ENCODE measurements around the gene GON7. TPM values are rescaled to one million over a fixed set of nuclear protein-coding genes. Genes with fewer than 3 reads are reported as not detected.

The GON7 gene
- total RNA-seq, 4 donors from 2014 or later: 8.3 to 17.9 (median 11.1) TPM

DNA sequence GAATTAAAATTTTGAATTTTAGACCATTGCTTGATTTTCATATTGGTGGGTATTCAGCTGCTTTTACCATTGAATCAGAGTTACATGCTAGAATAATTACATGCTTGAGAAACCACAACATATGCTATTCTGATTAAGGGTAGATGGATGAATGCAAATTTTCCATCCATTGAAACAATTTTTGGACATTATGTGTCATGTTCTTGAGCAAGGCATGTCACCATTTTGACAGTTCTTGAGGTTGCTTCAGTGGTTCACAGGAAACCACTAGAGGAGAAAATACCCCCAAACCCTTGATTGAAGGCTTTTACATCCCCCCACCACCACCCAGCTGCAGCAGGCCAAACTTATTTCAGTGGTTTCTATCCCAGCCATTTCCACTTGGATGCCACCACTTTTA, 13.6 kb upstream of the GON7 start:
- no peaks in the 10 kb centered on the region for H3K9me3 ChIP-seq
- DNase-seq: no peak
- intact Hi-C loops (cut with DNase I; ENCODE audit: low total_unique reads): no loop called here
- ATAC-seq: no peak
- H3K27me3 ChIP-seq: no peaks in the 10 kb centered on the region
- no peaks in the 10 kb centered on the region for H3K4me1 ChIP-seq
- H3K36me3 ChIP-seq: peaks cover 2 to 94% of the 10 kb centered on the region in 2 donors
- no peak overlapping the region for H3K27ac ChIP-seq
- in situ Hi-C loops (cut with MboI; ENCODE audit: low sequenced_read_pairs in 4 of 4): loop anchor here in 1 of 4 donors (25.0 kb wide), 1 partner anchor 392 kb away; no protein-coding TSS in a partner anchor
- TF ChIP-seq, protein P1, sequence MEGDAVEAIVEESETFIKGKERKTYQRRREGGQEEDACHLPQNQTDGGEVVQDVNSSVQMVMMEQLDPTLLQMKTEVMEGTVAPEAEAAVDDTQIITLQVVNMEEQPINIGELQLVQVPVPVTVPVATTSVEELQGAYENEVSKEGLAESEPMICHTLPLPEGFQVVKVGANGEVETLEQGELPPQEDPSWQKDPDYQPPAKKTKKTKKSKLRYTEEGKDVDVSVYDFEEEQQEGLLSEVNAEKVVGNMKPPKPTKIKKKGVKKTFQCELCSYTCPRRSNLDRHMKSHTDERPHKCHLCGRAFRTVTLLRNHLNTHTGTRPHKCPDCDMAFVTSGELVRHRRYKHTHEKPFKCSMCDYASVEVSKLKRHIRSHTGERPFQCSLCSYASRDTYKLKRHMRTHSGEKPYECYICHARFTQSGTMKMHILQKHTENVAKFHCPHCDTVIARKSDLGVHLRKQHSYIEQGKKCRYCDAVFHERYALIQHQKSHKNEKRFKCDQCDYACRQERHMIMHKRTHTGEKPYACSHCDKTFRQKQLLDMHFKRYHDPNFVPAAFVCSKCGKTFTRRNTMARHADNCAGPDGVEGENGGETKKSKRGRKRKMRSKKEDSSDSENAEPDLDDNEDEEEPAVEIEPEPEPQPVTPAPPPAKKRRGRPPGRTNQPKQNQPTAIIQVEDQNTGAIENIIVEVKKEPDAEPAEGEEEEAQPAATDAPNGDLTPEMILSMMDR (IDR thresholded peaks at IDR 0.05 in 4 of 5, conservative IDR thresholded peaks at IDR 0.05 in 1 of 5): no peak
- TF ChIP-seq POLR2A (IDR thresholded peaks at IDR 0.05): no peak
- H3K4me3 ChIP-seq: no peak overlapping the region

DNA sequence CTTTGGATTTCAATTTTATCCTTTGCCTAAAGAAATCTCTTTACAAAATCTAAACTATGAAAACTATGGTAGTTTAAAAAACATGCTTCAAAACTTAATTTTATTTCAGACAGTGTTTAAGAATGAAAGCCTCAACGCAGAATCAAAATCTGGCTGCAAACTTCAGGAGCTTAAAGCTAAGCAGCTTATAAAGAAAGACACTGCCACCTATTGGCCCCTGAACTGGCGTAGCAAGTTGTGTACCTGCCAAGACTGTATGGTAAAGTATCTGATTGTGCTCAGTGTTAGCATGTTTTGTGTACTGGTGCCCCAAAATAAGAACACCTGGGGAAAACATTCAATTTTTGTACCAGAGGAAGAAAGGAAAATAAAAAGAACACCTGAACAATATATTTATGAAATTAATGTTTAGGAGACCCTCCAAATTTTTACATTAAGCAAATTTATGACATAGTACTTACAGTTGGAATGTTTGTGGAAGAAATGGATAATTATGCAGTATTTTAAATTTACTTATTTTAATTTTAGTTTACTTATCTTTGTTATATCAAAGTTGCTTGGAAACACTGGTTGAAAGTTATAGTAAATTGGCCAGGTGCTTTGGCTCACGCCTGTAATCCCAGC, 12.3 kb upstream of the GON7 start:
- TF ChIP-seq POLR2A (IDR thresholded peaks at IDR 0.05): no peak
- TF ChIP-seq, protein P1 (IDR thresholded peaks at IDR 0.05 in 4 of 5, conservative IDR thresholded peaks at IDR 0.05 in 1 of 5): peak in 3 of 5 experiments; percentile 21 to 58 (median 48)
- Histone ChIP-seq H3K27ac (no peak overlapping the region), H3K4me1 (no peaks in the 10 kb centered on the region), H3K9me3 (no peaks in the 10 kb centered on the region), H3K36me3 (peaks cover 2 to 96% of the 10 kb centered on the region in 2 donors), H3K27me3 (no peaks in the 10 kb centered on the region), H3K4me3 (no peak overlapping the region)
- ATAC-seq (peak; percentile 65 to 76), DNase-seq (no peak)
- intact Hi-C loops (cut with DNase I; ENCODE audit: low total_unique reads) (no loop called here), in situ Hi-C loops (cut with MboI; ENCODE audit: low sequenced_read_pairs in 4 of 4) (loop anchor here in 1 of 4 donors (25.0 kb wide), 1 partner anchor 393 kb away; no protein-coding TSS in a partner anchor)

DNA sequence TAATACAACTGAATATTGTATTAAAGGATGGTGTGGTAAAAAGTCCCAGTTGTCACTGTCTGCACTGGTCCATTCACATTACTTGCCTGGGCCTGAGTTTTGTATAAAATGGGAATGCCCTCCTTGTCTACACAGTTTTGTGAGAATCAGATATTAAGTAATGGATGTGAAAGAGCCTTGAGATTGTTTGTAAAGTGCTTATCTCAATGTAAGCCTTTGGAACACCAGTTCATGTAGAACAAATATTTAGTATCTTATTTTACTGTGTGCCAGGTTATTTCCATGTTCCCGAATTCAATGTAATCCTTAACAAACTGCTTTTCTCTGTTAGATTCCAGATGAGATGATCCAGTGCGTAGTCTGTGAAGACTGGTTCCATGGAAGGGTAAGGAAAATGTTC, 7.7 kb upstream of the GON7 start:
- DNase-seq: no peak
- Histone ChIP-seq H3K9me3 (no peaks in the 10 kb centered on the region), H3K27ac (no peak overlapping the region), H3K27me3 (no peaks in the 10 kb centered on the region), H3K36me3 (peaks cover 0 to 95% of the 10 kb centered on the region in 2 donors), H3K4me3 (no peak overlapping the region), H3K4me1 (no peaks in the 10 kb centered on the region)
- intact Hi-C loops (cut with DNase I; ENCODE audit: low total_unique reads) (no loop called here), in situ Hi-C loops (cut with MboI; ENCODE audit: low sequenced_read_pairs in 4 of 4) (loop anchor here in 1 of 4 donors (25.0 kb wide), 1 partner anchor 398 kb away; no protein-coding TSS in a partner anchor)
- TF ChIP-seq, protein P1 (IDR thresholded peaks at IDR 0.05 in 4 of 5, conservative IDR thresholded peaks at IDR 0.05 in 1 of 5): no peak
- no peak for TF ChIP-seq POLR2A (IDR thresholded peaks at IDR 0.05)
- no peak for ATAC-seq

DNA sequence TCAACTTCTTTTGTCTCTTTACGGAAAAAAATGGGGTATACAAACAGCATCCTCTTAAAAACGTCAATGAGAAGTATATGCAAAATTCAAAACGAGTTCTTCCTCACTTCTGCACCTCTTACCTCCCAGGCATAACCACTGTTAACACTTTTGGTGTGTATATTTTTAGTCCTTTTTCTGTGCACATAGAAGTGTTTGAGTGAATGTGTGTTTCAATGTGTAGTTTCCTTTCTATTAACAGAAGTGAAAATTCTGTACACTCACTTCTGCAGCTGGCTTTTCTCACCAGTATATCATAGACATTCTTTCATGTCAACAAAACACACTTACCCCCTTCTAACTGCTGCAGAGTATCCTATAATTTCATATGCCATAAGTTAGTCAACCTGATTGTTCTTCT, 5.6 kb upstream of the GON7 start:
- DNase-seq (no peak), ATAC-seq (no peak)
- no peaks in the 10 kb centered on the region for H3K9me3 ChIP-seq
- peaks cover 15 to 17% of the 10 kb centered on the region in 2 donors for H3K4me1 ChIP-seq
- H3K4me3 ChIP-seq: no peak overlapping the region
- TF ChIP-seq, protein P1 (IDR thresholded peaks at IDR 0.05 in 4 of 5, conservative IDR thresholded peaks at IDR 0.05 in 1 of 5): no peak
- TF ChIP-seq POLR2A (IDR thresholded peaks at IDR 0.05): no peak
- H3K36me3 ChIP-seq: peaks cover 0 to 74% of the 10 kb centered on the region in 2 donors
- intact Hi-C loops (cut with DNase I; ENCODE audit: low total_unique reads) (no loop called here), in situ Hi-C loops (cut with MboI; ENCODE audit: low sequenced_read_pairs in 4 of 4) (loop anchor here in 1 of 4 donors (25.0 kb wide), 1 partner anchor 400 kb away; no protein-coding TSS in a partner anchor)
- no peaks in the 10 kb centered on the region for H3K27me3 ChIP-seq
- no peak overlapping the region for H3K27ac ChIP-seq
